ENCODE data around the gene SUSD3. TPM values are rescaled to one million over a fixed set of nuclear protein-coding genes. Genes with fewer than 3 reads are reported as not detected.

The SUSD3 gene
- total and polyA plus RNA-seq, 11 donors = 0.29 to 5.2 (median 0.53) TPM; not detected in 3

DNA sequence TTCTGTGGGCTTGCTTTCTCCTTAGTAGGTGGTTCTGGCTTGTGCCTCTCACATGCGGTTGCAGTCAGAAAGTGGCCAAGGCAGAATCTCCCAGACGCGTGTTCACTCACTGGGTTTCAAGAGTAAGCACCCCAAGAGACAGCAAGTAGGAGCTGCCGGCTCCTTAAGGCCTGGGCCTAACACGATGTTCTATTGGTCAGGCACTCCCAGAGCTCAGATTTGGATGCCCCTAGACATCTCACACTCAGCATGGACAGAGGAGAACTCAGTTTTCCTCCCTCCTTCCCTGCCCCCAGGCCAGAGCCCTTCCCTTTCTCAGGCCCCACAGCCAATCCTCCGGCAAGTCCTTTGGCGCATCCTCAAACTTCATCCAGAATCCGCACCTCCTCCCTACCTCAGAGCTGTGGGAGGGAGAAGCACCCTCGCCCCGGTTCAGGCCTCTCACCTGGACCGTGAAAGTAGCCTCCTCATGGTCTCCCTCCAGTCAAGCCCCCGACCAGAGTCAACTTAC is 31.0 kb downstream of the SUSD3 start:
- 91 to 95% (median 93%) methylated on average over 12 of the region's 12 CpGs for WGBS, 4 donors
- TF ChIP-seq, protein P1, sequence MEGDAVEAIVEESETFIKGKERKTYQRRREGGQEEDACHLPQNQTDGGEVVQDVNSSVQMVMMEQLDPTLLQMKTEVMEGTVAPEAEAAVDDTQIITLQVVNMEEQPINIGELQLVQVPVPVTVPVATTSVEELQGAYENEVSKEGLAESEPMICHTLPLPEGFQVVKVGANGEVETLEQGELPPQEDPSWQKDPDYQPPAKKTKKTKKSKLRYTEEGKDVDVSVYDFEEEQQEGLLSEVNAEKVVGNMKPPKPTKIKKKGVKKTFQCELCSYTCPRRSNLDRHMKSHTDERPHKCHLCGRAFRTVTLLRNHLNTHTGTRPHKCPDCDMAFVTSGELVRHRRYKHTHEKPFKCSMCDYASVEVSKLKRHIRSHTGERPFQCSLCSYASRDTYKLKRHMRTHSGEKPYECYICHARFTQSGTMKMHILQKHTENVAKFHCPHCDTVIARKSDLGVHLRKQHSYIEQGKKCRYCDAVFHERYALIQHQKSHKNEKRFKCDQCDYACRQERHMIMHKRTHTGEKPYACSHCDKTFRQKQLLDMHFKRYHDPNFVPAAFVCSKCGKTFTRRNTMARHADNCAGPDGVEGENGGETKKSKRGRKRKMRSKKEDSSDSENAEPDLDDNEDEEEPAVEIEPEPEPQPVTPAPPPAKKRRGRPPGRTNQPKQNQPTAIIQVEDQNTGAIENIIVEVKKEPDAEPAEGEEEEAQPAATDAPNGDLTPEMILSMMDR (IDR thresholded peaks at IDR 0.05) = no peak
- no peak for TF ChIP-seq POLR2A (IDR thresholded peaks at IDR 0.05)
- Histone ChIP-seq H3K36me3 (no peaks in the 10 kb centered on the region), H3K4me1 (peaks cover 4 to 22% (median 16%) of the 10 kb centered on the region in 12 donors), H3K4me3 (no peak overlapping the region), H3K9me3 (peaks cover 0 to 14% (median 0%) of the 10 kb centered on the region in 12 donors), H3K27ac (no peak overlapping the region), H3K27me3 (no peaks in the 10 kb centered on the region)
- DNase-seq (peak in 1 of 5 donors; percentile 11), ATAC-seq (no peak)
- intact Hi-C loops (cut with DNase I) = loop anchor here in 1 of 10 donors (10.0 kb wide), 2 partner anchors 75 to 125 kb away; no protein-coding TSS in a partner anchor

DNA sequence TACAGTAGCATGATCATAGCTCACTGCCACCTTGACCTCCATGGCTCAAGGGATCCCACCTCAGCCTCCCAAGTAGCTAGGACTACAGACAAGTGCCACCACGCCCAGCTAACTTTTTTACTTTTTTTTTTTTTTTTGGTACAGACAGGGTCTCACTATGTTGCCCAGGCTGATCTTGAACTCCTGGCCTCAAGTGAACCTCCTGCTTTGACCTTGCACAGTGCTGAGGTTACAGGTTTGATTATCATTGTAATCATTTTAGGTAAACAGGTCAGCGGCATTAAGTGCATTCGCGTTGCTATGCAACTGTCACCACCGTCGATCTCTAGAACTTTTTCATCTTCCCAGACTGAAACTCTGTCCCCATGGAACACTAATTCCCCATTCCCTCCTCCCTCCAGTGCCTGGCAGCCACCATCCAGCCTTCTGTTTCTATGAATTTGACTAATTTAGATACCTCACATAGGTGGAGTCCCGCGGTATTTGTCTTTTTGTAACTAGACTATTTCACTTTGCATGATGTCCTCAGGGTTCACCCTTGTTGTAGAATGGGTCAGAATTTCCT is 31.7 kb downstream of the SUSD3 start:
- Histone ChIP-seq H3K27ac (no peak overlapping the region), H3K4me3 (no peak overlapping the region), H3K4me1 (peaks cover 5 to 29% (median 22%) of the 10 kb centered on the region in 12 donors), H3K36me3 (no peaks in the 10 kb centered on the region), H3K27me3 (no peaks in the 10 kb centered on the region), H3K9me3 (peaks cover 0 to 14% (median 0%) of the 10 kb centered on the region in 12 donors)
- intact Hi-C loops (cut with DNase I) = loop anchor here in 3 of 10 donors (5.0 to 10.0 kb wide), 3 partner anchors 33 to 475 kb away; partner anchors contain the start of gene SUSD3 (in 1 of the 3)
- TF ChIP-seq, protein P1 (IDR thresholded peaks at IDR 0.05) = no peak
- TF ChIP-seq POLR2A (IDR thresholded peaks at IDR 0.05) = no peak
- DNase-seq (no peak), ATAC-seq (no peak)
- 86 to 91% (median 87%) methylated on average over 8 of the region's 8 CpGs for WGBS, 4 donors

DNA sequence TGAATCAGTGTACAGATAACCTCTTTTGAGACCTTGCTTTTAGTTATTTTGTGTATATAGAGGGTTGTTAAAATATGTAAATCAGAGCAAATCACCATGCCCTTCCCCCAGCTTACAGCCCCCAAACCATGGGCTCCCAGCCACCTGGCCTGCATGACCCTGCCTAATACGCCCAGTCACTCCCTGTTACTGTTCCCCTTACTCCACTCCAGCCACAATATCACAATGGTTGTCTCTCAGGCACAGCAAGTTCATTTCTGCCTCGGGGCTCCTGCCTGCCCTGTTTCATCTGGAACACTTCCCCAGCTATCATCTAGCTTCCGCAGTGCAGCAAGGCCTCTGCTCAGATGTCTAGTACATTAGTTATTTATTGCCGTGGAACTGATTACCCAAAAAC is 32.6 kb downstream of the SUSD3 start:
- no peaks in the 10 kb centered on the region for H3K36me3 ChIP-seq
- no peak overlapping the region for H3K27ac ChIP-seq
- no peak overlapping the region for H3K4me3 ChIP-seq
- DNase-seq (peak in 2 of 5 donors; percentile 5 to 7), ATAC-seq (no peak)
- peaks cover 0 to 14% (median 0%) of the 10 kb centered on the region in 12 donors for H3K9me3 ChIP-seq
- peaks cover 5 to 31% (median 22%) of the 10 kb centered on the region in 12 donors for H3K4me1 ChIP-seq
- whole genome bisulfite sequencing, 4 donors = 89 to 91% (median 90%) methylated on average over 4 of the region's 4 CpGs
- no peaks in the 10 kb centered on the region for H3K27me3 ChIP-seq
- TF ChIP-seq, protein P1 (IDR thresholded peaks at IDR 0.05) = no peak
- no peak for TF ChIP-seq POLR2A (IDR thresholded peaks at IDR 0.05)
- intact Hi-C loops (cut with DNase I) = loop anchor here in 3 of 10 donors (5.0 to 10.0 kb wide), 3 partner anchors 34 to 474 kb away; partner anchors contain the start of gene SUSD3 (in 1 of the 3)

DNA sequence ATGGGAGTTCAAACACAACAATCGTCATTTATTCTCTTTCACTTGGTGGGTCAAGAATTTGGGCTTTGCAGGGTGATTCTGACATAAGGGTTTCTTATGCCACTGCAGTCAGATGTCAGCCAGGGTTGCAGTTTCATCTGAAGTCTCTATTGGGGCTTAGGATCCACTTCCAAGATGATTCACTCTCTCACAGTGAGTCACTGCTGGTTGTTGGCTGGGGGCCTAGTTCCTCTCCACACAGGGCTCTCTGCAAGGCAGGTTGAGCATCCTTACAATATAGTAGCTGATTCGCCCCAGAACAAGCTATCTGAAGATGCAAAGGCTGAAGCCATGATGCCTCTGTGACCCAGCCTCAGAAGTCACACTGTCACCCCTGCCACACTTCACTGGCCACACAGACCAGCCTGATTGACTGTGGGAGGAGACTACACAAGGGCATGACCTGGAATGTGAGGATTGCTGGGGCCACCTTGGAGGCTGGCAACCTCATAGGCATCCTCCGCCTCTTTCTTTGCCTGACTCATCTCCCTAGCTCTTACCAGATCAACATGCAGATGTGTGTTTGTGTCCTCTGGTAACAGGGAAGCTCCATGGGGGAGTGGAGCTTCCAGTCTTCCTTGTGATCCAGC is 33.1 kb downstream of the SUSD3 start:
- peak in 3 of 5 donors; percentile 18 to 58 (median 21) for DNase-seq
- Histone ChIP-seq H3K27ac (no peak overlapping the region), H3K27me3 (no peaks in the 10 kb centered on the region), H3K4me1 (peaks cover 7 to 31% (median 22%) of the 10 kb centered on the region in 12 donors), H3K36me3 (no peaks in the 10 kb centered on the region), H3K4me3 (no peak overlapping the region), H3K9me3 (peaks cover 0 to 14% (median 0%) of the 10 kb centered on the region in 12 donors)
- intact Hi-C loops (cut with DNase I) = loop anchor here in 3 of 10 donors (5.0 to 10.0 kb wide), 3 partner anchors 34 to 473 kb away; partner anchors contain the start of gene SUSD3 (in 1 of the 3)
- TF ChIP-seq POLR2A (IDR thresholded peaks at IDR 0.05) = no peak
- TF ChIP-seq, protein P1 (IDR thresholded peaks at IDR 0.05) = no peak
- no peak for ATAC-seq
- 60 to 91% (median 78%) methylated on average over 2 to 3 of the region's 3 CpGs for WGBS, 4 donors
